Measurements from ENCODE around the gene SMAD7. TPM values are rescaled to one million over a fixed set of nuclear protein-coding genes. Genes with fewer than 3 reads are reported as not detected.

SMAD7 gene
- total and polyA plus RNA-seq, 9 donors, result 10.7 to 36.5 (median 13.7) TPM

GRCh38 chr18:48914581-48915251 is 36.0 kb downstream of the SMAD7 start:
- intact Hi-C loops (cut with DNase I), result no loop called here
- WGBS, 3 donors, result 55 to 71% (median 59%) methylated on average over 12 of the region's 12 CpGs
- peak in 1 of 5 donors; percentile 28 for DNase-seq
- H3K27ac ChIP-seq, result no peak overlapping the region
- no peaks in the 10 kb centered on the region for H3K36me3 ChIP-seq
- TF ChIP-seq CTCF (IDR thresholded peaks at IDR 0.05), result no peak
- no peak for TF ChIP-seq EP300 (IDR thresholded peaks at IDR 0.05)
- no peak for TF ChIP-seq POLR2A (IDR thresholded peaks at IDR 0.05)
- no peak overlapping the region for H3K4me3 ChIP-seq
- H3K9me3 ChIP-seq, result no peaks in the 10 kb centered on the region
- H3K4me1 ChIP-seq (ENCODE audit: insufficient read depth), result peaks cover 10% of the 10 kb centered on the region
- no peaks in the 10 kb centered on the region for H3K27me3 ChIP-seq

DNA sequence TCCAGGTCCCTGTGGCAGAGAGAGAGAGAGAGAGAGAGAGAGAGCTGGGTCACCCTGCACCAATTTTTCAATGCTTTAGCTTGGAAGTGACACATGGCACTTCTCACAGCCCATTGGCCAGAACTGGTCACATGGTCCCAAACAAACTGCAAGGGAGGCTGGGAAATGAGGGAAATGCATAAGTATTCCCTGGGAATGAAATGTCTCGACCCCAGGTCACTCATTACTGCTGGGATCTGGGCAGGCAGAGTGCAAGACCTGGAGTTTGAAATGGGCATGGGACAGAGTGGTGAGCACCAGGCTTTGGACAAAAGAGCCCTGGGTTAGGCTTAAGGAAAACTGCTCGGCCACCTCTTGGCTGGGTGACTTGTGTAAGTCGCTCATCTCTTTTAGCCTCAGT is 37.0 kb downstream of the SMAD7 start:
- H3K27me3 ChIP-seq, result no peaks in the 10 kb centered on the region
- no peak overlapping the region for H3K4me3 ChIP-seq
- H3K27ac ChIP-seq, result no peak overlapping the region
- DNase-seq, result peak in 1 of 5 donors; percentile 7
- no peaks in the 10 kb centered on the region for H3K9me3 ChIP-seq
- H3K36me3 ChIP-seq, result no peaks in the 10 kb centered on the region
- intact Hi-C loops (cut with DNase I), result no loop called here
- peaks cover 10% of the 10 kb centered on the region for H3K4me1 ChIP-seq (ENCODE audit: insufficient read depth)
- 75 to 97% (median 95%) methylated on average over 3 of the region's 3 CpGs for WGBS, 3 donors
- TF ChIP-seq CTCF (IDR thresholded peaks at IDR 0.05) (no peak), EP300 (IDR thresholded peaks at IDR 0.05) (no peak), POLR2A (IDR thresholded peaks at IDR 0.05) (no peak)

DNA sequence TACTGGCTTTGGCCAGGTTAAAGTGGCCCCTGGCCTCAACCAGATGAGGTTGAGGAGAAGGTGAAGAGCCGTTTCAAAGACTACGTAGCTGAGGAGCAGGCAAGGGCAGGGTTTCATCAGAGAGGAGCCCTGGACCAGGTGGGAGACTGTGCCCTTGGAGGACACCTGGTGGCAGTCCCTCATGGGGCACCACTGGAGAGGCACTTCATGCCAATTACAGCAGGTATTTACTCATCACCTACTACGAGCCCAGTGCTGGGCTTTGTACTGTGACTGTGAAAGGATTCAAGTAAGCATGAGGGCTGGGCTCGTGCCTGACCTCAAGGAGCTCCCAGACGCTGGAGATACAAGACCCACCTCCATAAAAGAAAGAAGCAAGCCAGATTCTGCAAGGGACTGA is 37.6 kb downstream of the SMAD7 start:
- TF ChIP-seq CTCF (IDR thresholded peaks at IDR 0.05) (no peak), POLR2A (IDR thresholded peaks at IDR 0.05) (no peak), EP300 (IDR thresholded peaks at IDR 0.05) (no peak)
- Histone ChIP-seq H3K27ac (no peak overlapping the region), H3K9me3 (no peaks in the 10 kb centered on the region), H3K4me1 (ENCODE audit: insufficient read depth) (peaks cover 10% of the 10 kb centered on the region), H3K36me3 (no peaks in the 10 kb centered on the region), H3K27me3 (no peaks in the 10 kb centered on the region), H3K4me3 (no peak overlapping the region)
- 94 to 95% (median 95%) methylated on average over 5 of the region's 5 CpGs for WGBS, 3 donors
- peak in 1 of 5 donors; percentile 17 for DNase-seq
- intact Hi-C loops (cut with DNase I), result no loop called here

- Histone ChIP-seq H3K27ac (no peak overlapping the region), H3K27me3 (no peaks in the 10 kb centered on the region), H3K4me1 (ENCODE audit: insufficient read depth) (peaks cover 10% of the 10 kb centered on the region), H3K4me3 (no peak overlapping the region), H3K9me3 (no peaks in the 10 kb centered on the region), H3K36me3 (no peaks in the 10 kb centered on the region)
- WGBS, 3 donors, result 91 to 94% (median 93%) methylated on average over 16 to 17 of the region's 17 CpGs
- no peak for TF ChIP-seq EP300 (IDR thresholded peaks at IDR 0.05)
- no peak for TF ChIP-seq POLR2A (IDR thresholded peaks at IDR 0.05)
- TF ChIP-seq CTCF (IDR thresholded peaks at IDR 0.05), result no peak
- intact Hi-C loops (cut with DNase I), result no loop called here
- no peak for DNase-seq
Measured at GRCh38 chr18:48910972-48911545, 39.7 kb downstream of the SMAD7 start.

All from ovary (tissue), 9 donors.